OCI-LY7 (cell line): Measurements from ENCODE around the gene POLR1B.

ENCODE experiments used
- CTCF ChIP-seq: fragments of 200-600 bp; sonication (generic); conservative IDR thresholded peaks from 2 replicates; pipeline ENCODE4 v1.5.1; 2014; ENCODE audit warnings: mild to moderate bottlenecking, antibody characterized with exemption, low read length, moderate library complexity, mixed read lengths
- EZH2phosphoT487 ChIP-seq: fragments of 200-600 bp; sonication (generic); IDR thresholded peaks from 2 replicates; pipeline ENCODE4 v1.6.1; 2018; ENCODE audit warnings: low read depth, borderline replicate concordance, mild to moderate bottlenecking, mixed run types, antibody characterized with exemption, low read length, moderate library complexity, mixed read lengths

GRCh38 chr2:112584891-112585250, 42.6 kb downstream of the POLR1B start:
- no peak for TF ChIP-seq CTCF
- TF ChIP-seq EZH2phosphoT487: no peak
